Activated CD8-positive, alpha-beta T cell treated with anti-CD3 and anti-CD28 coated beads for 36 hours (primary cell): ENCODE measurements around the gene TMEM129. TPM values are rescaled to one million over a fixed set of nuclear protein-coding genes. Genes with fewer than 3 reads are reported as not detected.

Experiments used
- ATAC-seq: fragments of 200-7000 bp; cut with Tn5 transposase; one replicate; pipeline ENCODE4 v1.10.0; 2021; ENCODE audit warnings: mild to moderate bottlenecking, moderate library complexity
- CTCF ChIA-PET: fragments of 350-600 bp; sonication (Branson Sonifier 250); formaldehyde crosslinking; loops from one replicate; lab custom pipeline; 2021; ENCODE audit warnings: antibody characterized with exemption; lab: Charles Lee
- POLR2A ChIA-PET: fragments of 350-600 bp; sonication (Branson Sonifier 250); formaldehyde crosslinking; loops from one replicate; lab custom pipeline; 2021; ENCODE audit warnings: antibody characterized with exemption; lab: Charles Lee
- DNase-seq: peaks from one replicate; pipeline ENCODE4 v3.0.0-alpha.2; 2020
- H3K27ac Mint-ChIP-seq: one replicate; pipeline ENCODE4 v1.8.0; 2021; ENCODE audit warnings: mild to moderate bottlenecking, mixed read lengths
- H3K27me3 Mint-ChIP-seq: one replicate; pipeline ENCODE4 v1.8.0; 2021; ENCODE audit warnings: mixed read lengths
- H3K36me3 Mint-ChIP-seq: one replicate; pipeline ENCODE4 v1.8.0; 2021; ENCODE audit warnings: low read depth, mixed read lengths
- H3K4me1 Mint-ChIP-seq: one replicate; pipeline ENCODE4 v1.8.0; 2021; ENCODE audit warnings: low read depth, mixed read lengths
- H3K4me3 Mint-ChIP-seq: one replicate; pipeline ENCODE4 v1.8.0; 2021; ENCODE audit warnings: mild to moderate bottlenecking, moderate library complexity, mixed read lengths
- H3K9me3 Mint-ChIP-seq: one replicate; pipeline ENCODE4 v1.8.0; 2021; ENCODE audit warnings: mixed read lengths
- intact Hi-C: fragments of 100-400 bp; cut with micrococcal nuclease; formaldehyde crosslinking; loops from one replicate; pipeline ENCODE4 v1.10.0; 2022
- total RNA-seq, 2 experiments: library from RNA; stranded (reverse); gene quantifications; one replicate each; pipeline ENCODE4 v1.2.3, GENCODE V29; 2021
- TF ChIP-seq, protein P1 (sequence below): fragments of 200-600 bp; IDR thresholded peaks from one replicate; pipeline ENCODE4 v1.8.0; 2022; ENCODE audit warnings: antibody characterized with exemption, mild to moderate bottlenecking

TMEM129 gene
- total RNA-seq, 2 experiments from 2014 or later: 17.8 to 18.2 TPM

DNA sequence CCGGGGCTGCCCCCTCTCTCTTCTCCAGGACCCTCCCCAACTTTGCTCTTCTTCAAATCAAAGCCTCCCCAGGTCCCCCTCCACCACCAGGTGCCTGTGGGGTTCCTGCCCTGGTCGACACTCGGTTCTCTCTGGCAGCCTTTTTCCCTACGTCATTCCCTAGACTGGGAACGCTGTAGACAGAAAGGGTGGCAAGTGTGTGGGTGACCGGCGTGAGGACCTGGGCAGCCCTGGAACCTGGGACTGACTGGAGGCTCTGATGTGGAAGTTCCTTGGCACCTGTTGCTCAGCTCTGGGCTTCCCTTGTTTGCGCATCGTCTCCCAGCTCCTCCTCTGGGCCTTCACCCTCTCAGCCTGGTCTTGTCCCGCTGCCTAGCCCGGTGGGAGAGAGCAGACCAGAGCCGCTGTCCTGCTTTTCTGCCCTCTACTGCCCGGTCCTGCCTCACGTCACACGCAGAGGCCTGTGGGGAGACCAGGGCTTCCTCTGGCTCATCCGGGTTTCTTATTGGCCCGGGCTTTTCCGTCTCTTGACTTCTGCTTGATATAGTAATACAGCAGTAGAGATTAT is 1.5 kb upstream of the TMEM129 start:
- peak overlapping the region; percentile 99 for H3K27ac Mint-ChIP-seq
- TF ChIP-seq, protein P1, sequence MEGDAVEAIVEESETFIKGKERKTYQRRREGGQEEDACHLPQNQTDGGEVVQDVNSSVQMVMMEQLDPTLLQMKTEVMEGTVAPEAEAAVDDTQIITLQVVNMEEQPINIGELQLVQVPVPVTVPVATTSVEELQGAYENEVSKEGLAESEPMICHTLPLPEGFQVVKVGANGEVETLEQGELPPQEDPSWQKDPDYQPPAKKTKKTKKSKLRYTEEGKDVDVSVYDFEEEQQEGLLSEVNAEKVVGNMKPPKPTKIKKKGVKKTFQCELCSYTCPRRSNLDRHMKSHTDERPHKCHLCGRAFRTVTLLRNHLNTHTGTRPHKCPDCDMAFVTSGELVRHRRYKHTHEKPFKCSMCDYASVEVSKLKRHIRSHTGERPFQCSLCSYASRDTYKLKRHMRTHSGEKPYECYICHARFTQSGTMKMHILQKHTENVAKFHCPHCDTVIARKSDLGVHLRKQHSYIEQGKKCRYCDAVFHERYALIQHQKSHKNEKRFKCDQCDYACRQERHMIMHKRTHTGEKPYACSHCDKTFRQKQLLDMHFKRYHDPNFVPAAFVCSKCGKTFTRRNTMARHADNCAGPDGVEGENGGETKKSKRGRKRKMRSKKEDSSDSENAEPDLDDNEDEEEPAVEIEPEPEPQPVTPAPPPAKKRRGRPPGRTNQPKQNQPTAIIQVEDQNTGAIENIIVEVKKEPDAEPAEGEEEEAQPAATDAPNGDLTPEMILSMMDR: no peak
- no peak for DNase-seq
- peak overlapping the region; percentile 97 for H3K4me3 Mint-ChIP-seq
- peaks cover 51% of the 10 kb centered on the region for H3K4me1 Mint-ChIP-seq
- peaks cover 58% of the 10 kb centered on the region for H3K36me3 Mint-ChIP-seq
- no peaks in the 10 kb centered on the region for H3K27me3 Mint-ChIP-seq
- ATAC-seq: peak; percentile 5
- POLR2A ChIA-PET: interaction anchor here (0.7 to 11.2 kb wide), 15 partner anchors 10 to 151 kb away, joined by 3 to 190 read pairs (median 4); partner anchors contain the start of genes LETM1, NSD2 and SLBP
- no peaks in the 10 kb centered on the region for H3K9me3 Mint-ChIP-seq
- CTCF ChIA-PET: interaction anchor here (0.8 to 15.4 kb wide), 7 partner anchors 8 to 30 kb away, joined by 3 to 257 read pairs (median 6); partner anchors contain the start of gene SLBP
- intact Hi-C loops: no loop called here

DNA sequence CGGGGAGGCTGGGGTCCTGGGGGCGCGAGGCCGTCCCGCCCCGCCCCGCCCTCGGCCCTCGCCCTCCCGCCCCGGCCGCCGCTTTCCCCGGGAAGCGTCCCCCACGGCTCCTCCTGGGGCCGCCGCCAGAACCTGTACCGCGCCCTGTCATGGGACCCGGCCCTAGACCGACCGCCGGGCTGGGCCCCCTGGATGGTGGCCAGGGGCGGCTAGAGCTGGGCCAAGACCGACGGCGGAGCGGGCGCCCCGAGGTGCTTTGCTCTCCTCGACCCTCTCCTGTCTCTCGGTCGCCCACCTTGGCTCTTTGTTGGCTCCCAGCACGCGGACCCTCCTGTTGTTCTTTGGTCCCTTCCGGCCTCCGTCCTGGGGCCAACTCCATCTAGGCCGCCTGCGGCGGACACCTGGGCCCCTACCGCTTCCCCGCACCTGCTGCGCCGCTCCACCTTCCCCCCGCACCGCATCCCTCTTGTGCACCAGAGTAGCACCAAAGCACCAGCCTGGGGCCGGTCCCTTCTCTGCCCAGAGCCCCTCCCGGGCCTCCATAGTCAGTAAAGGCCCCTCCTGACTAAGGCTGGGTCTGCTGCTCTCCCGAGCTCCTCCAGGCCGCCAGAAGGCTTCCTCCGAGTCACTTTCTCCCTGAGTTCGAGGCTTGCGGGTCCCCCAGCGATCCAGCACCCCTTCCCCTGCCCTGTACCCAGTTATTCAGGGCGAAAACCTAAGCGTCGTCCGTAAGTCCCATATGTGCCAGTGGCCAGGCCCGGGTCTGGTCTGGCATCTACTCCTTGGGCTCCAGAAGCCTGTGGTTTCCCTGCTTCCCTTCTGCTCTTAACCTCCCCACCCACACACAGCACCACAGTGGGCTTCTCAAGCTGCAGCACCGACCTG is 785 bp upstream of the TMEM129 start:
- Mint-ChIP-seq H3K27ac (peak overlapping the region; percentile 99), H3K4me3 (peak overlapping the region; percentile 97), H3K9me3 (no peaks in the 10 kb centered on the region), H3K27me3 (no peaks in the 10 kb centered on the region), H3K36me3 (peaks cover 54% of the 10 kb centered on the region), H3K4me1 (peaks cover 45% of the 10 kb centered on the region)
- ATAC-seq: no peak
- TF ChIP-seq, protein P1: no peak
- intact Hi-C loops: no loop called here
- DNase-seq: peak; percentile 70
- ChIA-PET CTCF (interaction anchor here (0.6 to 15.4 kb wide), 6 partner anchors 8 to 30 kb away, joined by 3 to 257 read pairs (median 7); partner anchors contain the start of gene SLBP), POLR2A (interaction anchor here (0.7 to 11.2 kb wide), 16 partner anchors 12 to 151 kb away, joined by 3 to 190 read pairs (median 4); partner anchors contain the start of genes LETM1, NSD2 and SLBP)

DNA sequence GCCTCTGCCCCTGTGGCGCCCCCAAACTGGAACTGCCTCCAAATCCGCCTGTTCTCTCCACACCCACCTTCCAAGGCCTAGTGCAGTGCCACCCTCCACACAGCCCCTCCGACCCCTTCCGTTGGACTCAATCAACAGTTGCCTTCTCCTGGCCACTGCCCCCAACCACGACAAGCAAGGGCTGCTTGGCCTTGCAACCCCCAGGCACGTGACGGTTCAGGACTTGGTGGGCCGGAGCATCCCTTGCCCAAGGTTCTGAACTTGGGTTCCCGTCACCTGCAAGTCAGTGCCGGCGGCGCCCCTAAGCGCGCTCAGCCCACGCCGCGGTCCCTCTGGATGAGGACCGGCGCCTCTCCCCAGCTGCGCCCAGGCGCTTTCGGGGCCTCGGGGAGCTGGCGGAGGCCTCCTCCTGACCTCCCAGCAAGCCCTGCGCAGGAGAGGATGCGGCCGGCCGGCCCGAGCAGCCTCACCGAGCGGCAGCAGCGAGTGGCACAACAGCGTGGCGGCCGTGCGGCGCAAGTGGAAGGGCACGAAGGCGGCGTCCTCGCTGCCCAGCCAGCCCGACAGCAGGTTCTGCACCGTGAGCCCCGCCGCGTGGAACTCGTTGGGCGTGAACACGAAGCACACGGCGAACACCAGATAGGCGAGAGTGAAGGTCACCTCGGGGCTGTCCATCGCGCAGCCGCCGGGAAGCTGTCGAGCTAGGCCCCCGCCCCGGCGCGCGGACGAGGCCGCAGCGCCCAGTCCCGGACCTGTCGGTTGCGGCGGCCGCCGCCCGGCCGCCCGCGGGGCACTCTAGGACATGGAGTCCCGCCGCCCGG is 750 bp downstream of the TMEM129 start:
- ChIA-PET CTCF (interaction anchor here (2.0 to 15.4 kb wide), 4 partner anchors 9 to 28 kb away, joined by 5 to 257 read pairs (median 8); no protein-coding TSS in a partner anchor), POLR2A (interaction anchor here (0.9 to 11.2 kb wide), 10 partner anchors 10 to 153 kb away, joined by 3 to 190 read pairs (median 5); partner anchors contain the start of gene SLBP)
- Mint-ChIP-seq H3K9me3 (no peaks in the 10 kb centered on the region), H3K27ac (peak overlapping the region; percentile 95), H3K36me3 (peaks cover 46% of the 10 kb centered on the region), H3K27me3 (no peaks in the 10 kb centered on the region), H3K4me1 (peaks cover 41% of the 10 kb centered on the region), H3K4me3 (peak overlapping the region; percentile 93)
- intact Hi-C loops: no loop called here
- ATAC-seq (peak; percentile 16), DNase-seq (peak; percentile 62)
- TF ChIP-seq, protein P1: no peak

DNA sequence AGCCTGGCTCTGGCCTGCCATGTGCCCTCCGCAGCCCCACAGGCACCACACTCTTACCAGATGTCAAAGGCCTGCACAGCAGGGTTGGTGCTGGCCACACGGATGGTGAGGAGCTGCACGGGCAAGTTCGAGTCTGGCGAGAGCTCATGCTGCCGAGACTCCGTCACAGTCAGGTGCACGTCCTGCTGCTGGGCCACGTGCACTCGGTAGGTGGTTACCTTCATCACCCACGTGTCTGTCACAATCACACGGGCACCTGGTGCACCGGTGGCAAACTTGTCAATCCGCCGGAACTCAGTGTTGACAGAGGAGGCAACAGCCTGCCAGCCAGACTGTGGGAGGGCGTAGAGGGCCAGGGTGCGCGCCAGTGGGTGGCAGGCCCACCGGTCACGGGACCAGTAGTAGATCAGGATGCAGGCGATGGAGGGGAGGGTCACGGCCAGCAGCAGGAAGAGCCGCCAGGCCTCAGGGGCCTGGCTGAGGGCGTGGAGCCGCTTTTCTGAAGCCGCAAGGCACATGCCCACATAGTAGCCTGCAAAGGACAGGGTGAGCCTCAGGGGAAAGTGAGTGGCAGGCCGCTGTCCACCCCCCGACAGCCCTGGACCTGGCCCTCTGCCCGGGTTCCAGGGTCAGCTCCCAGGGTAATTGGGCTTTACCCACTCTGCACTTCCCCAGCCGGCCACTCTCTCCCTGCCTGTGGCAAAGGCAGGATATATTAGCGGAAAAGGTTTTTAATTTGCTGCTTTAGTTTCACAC is 2.9 kb downstream of the TMEM129 start:
- H3K27ac Mint-ChIP-seq: peak overlapping the region; percentile 75
- no peaks in the 10 kb centered on the region for H3K9me3 Mint-ChIP-seq
- CTCF ChIA-PET: interaction anchor here (15.4 kb wide), 1 partner anchor 26 kb away, joined by 257 read pairs; no protein-coding TSS in a partner anchor
- TF ChIP-seq, protein P1: no peak
- H3K4me3 Mint-ChIP-seq: peak overlapping the region; percentile 55
- H3K27me3 Mint-ChIP-seq: no peaks in the 10 kb centered on the region
- peaks cover 39% of the 10 kb centered on the region for H3K4me1 Mint-ChIP-seq
- POLR2A ChIA-PET: interaction anchor here (0.8 to 11.2 kb wide), 6 partner anchors 8 to 152 kb away, joined by 3 to 190 read pairs (median 4); partner anchors contain the start of gene SLBP
- ATAC-seq (no peak), DNase-seq (no peak)
- peaks cover 48% of the 10 kb centered on the region for H3K36me3 Mint-ChIP-seq
- intact Hi-C loops: no loop called here
